Liver (tissue), 9 donors: Measurements from ENCODE around the gene FBXL13. TPM values are rescaled to one million over a fixed set of nuclear protein-coding genes. Genes with fewer than 3 reads are reported as not detected.

Source experiments
- DNase-seq: peaks from one replicate; pipeline ENCODE4 v3.0.0-alpha.2; 2017; ENCODE audit warnings: low spot score
- H3K27ac ChIP-seq, 2 donors: one replicate each; pipeline ENCODE4 v1.7.0; 2013; ENCODE audit warnings: inconsistent platforms in 2 of 2, low read length in 2 of 2, control low read depth in 1 of 2, low read depth in 1 of 2, mild to moderate bottlenecking in 1 of 2
- H3K27me3 ChIP-seq, 4 donors: one replicate each; pipeline versions ENCODE4 v1.6.1 to v1.7.0; 2013; ENCODE audit warnings: low read length in 3 of 4, inconsistent platforms in 1 of 4, mild to moderate bottlenecking in 1 of 4, moderate library complexity in 1 of 4; ENCODE audit not compliant: control insufficient read depth in 4 of 4, insufficient read depth in 4 of 4
- H3K36me3 ChIP-seq, 4 donors: one replicate each; pipeline versions ENCODE4 v1.6.1 to v1.7.0; 2013; ENCODE audit warnings: low read length in 3 of 4, mild to moderate bottlenecking in 3 of 4, low read depth in 1 of 4, moderate library complexity in 1 of 4; ENCODE audit not compliant: control insufficient read depth in 4 of 4, insufficient read depth in 3 of 4
- H3K4me1 ChIP-seq, 4 donors: one replicate each; pipeline versions ENCODE4 v1.6.1 to v1.7.0; 2013; ENCODE audit warnings: low read length in 3 of 4, mild to moderate bottlenecking in 3 of 4, moderate library complexity in 1 of 4; ENCODE audit not compliant: control insufficient read depth in 4 of 4, insufficient read depth in 4 of 4
- H3K4me3 ChIP-seq, 3 donors: one replicate each; pipeline versions ENCODE4 v1.6.1 to v1.7.0; 2013; ENCODE audit warnings: low read length in 3 of 3, control low read depth in 1 of 3, low read depth in 1 of 3, mild to moderate bottlenecking in 1 of 3
- H3K9ac ChIP-seq, 2 donors: one replicate each; pipeline ENCODE4 v1.7.0; 2013; ENCODE audit warnings: low read length in 2 of 2, mild to moderate bottlenecking in 2 of 2, moderate library complexity in 2 of 2, control low read depth in 1 of 2, low read depth in 1 of 2
- H3K9me3 ChIP-seq, 4 donors: one replicate each; pipeline versions ENCODE4 v1.6.1 to v1.7.0; 2013; ENCODE audit warnings: low read length in 3 of 4; ENCODE audit not compliant: control insufficient read depth in 4 of 4
- EGR1 ChIP-seq, 2 donors: IDR thresholded peaks; 2 replicates each; pipeline ENCODE4 v1.6.1; 2016 to 2018; ENCODE audit warnings: antibody characterized with exemption in 2 of 2, low read depth in 2 of 2
- FOXA1 ChIP-seq: IDR thresholded peaks from 2 replicates; pipeline ENCODE4 v1.6.1; 2016; ENCODE audit warnings: antibody characterized with exemption
- GABPA ChIP-seq, 2 donors: IDR thresholded peaks in 1 of 2; conservative IDR thresholded peaks in 1 of 2; 2 replicates each; pipeline ENCODE4 v1.6.1; 2016; ENCODE audit warnings: antibody characterized with exemption in 2 of 2, mild to moderate bottlenecking in 1 of 2, moderate library complexity in 1 of 2
- HNF4A ChIP-seq, 2 donors: conservative IDR thresholded peaks; 2 replicates each; pipeline ENCODE4 v1.6.1; 2016; ENCODE audit warnings: antibody characterized with exemption in 2 of 2, mild to moderate bottlenecking in 2 of 2
- HNF4G ChIP-seq: IDR thresholded peaks from 2 replicates; pipeline ENCODE4 v1.6.1; 2016; ENCODE audit warnings: antibody characterized with exemption
- JUND ChIP-seq, 2 donors: IDR thresholded peaks; 2 replicates each; pipeline ENCODE4 v1.6.1; 2016; ENCODE audit warnings: antibody characterized with exemption in 2 of 2
- NR2F2 ChIP-seq: IDR thresholded peaks from 2 replicates; pipeline ENCODE4 v1.6.1; 2016; ENCODE audit warnings: antibody characterized with exemption
- RAD21 ChIP-seq, 2 donors: IDR thresholded peaks; 2 replicates each; pipeline ENCODE4 v1.6.1; 2016; ENCODE audit warnings: antibody characterized with exemption in 2 of 2, mild to moderate bottlenecking in 2 of 2
- RXRA ChIP-seq, 2 donors: IDR thresholded peaks; 2 replicates each; pipeline ENCODE4 v1.6.1; 2017 to 2018; ENCODE audit warnings: antibody characterized with exemption in 2 of 2, mild to moderate bottlenecking in 1 of 2
- SP1 ChIP-seq: IDR thresholded peaks from 2 replicates; pipeline ENCODE4 v1.6.1; 2018; ENCODE audit warnings: antibody characterized with exemption, mild to moderate bottlenecking
- TAF1 ChIP-seq: conservative IDR thresholded peaks from 2 replicates; pipeline ENCODE4 v1.6.1; 2016; ENCODE audit warnings: antibody characterized with exemption, mild to moderate bottlenecking
- YY1 ChIP-seq: IDR thresholded peaks from 2 replicates; pipeline ENCODE4 v1.6.1; 2016; ENCODE audit warnings: antibody characterized with exemption, mild to moderate bottlenecking
- ZBTB33 ChIP-seq: IDR thresholded peaks from 2 replicates; pipeline ENCODE4 v1.6.1; 2016; ENCODE audit warnings: antibody characterized with exemption
- WGBS: extraction: QIAGEN DNeasy Blood & Tissue Kit; methylation state at CpG from one replicate; pipeline ENCODE4 v1.1.7; 2013; 5-methylcytosine and 5-hydroxymethylcytosine counted together
- polyA plus RNA-seq, 2 donors: library from polyadenylated mRNA; stranded (reverse) in 1 of 2; unstranded in 1 of 2; fragments of 200-250 nt in 1 of 2; fragments of >200 nt in 1 of 2; fragmentation: Nextera tagmentation in 1 of 2; extraction: Ambion mirVana in 1 of 2; gene quantifications; one replicate each; pipeline versions ENCODE4 v1.2.1 to v1.2.3, GENCODE V29; 2013 to 2015
- total RNA-seq, 2 donors: library from RNA; depleted of rRNA; stranded (reverse); fragments of >200 nt; gene quantifications; one replicate each; pipeline ENCODE4 v1.2.3, GENCODE V29; 2014
- TF ChIP-seq, protein P1 (sequence below): IDR thresholded peaks from 2 replicates; pipeline ENCODE4 v1.6.1; 2016; ENCODE audit warnings: antibody characterized with exemption
- TF ChIP-seq, protein P2 (sequence below): IDR thresholded peaks from 2 replicates; pipeline ENCODE4 v1.6.1; 2016; ENCODE audit warnings: antibody characterized with exemption
- TF ChIP-seq, protein P3 (sequence below): fragments of 150-350 bp; IDR thresholded peaks from 2 replicates; pipeline ENCODE4 v1.5.1; 2017; ENCODE audit warnings: improper control_type of control experiment, low read depth, low read length; ENCODE audit not compliant: missing input control
- donor health status: healthy.
- donor health status: healthy.
- donor health status: healthy.
- donor health status: healthy.
- donor health status: healthy.

The FBXL13 gene
- total and polyA plus RNA-seq, 4 donors, result 0.03 to 0.75 (median 0.70) TPM; not detected in 1

DNA sequence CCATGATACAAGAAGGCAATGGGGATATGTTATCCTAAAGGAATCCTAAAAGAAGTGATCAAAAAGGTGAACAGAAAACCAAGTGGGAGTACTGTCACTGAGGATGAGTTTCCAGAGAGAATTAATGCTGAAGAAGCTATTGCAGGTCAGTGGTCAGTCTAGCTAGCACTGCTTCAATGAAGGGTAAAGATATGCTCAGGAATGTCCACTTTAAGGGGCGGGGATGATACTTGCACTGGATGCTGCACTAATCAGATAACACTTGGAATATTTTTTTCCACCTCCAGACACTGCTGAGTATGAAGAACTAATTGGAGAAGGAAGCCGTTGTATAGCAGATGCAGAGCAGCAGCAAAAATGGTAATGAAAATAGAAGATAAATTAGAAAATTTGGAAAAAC lies 86.5 kb downstream of the FBXL13 start:
- H3K27me3 ChIP-seq, result no peaks in the 10 kb centered on the region
- H3K4me3 ChIP-seq, result no peak overlapping the region
- WGBS, result 91% methylated on average over 2 of the region's 2 CpGs
- no peaks in the 10 kb centered on the region for H3K4me1 ChIP-seq
- no peaks in the 10 kb centered on the region for H3K36me3 ChIP-seq
- TF ChIP-seq JUND (IDR thresholded peaks at IDR 0.05) (no peak), GABPA (IDR thresholded peaks at IDR 0.05 in 1 of 2, conservative IDR thresholded peaks at IDR 0.05 in 1 of 2) (no peak), RXRA (IDR thresholded peaks at IDR 0.05) (no peak), ZBTB33 (no peak), FOXA1 (no peak), RAD21 (IDR thresholded peaks at IDR 0.05) (no peak), TAF1 (no peak), NR2F2 (no peak), HNF4G (no peak)
- TF ChIP-seq, protein P1, sequence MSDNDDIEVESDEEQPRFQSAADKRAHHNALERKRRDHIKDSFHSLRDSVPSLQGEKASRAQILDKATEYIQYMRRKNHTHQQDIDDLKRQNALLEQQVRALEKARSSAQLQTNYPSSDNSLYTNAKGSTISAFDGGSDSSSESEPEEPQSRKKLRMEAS, result no peak
- no peak overlapping the region for H3K27ac ChIP-seq
- DNase-seq, result no peak
- no peak overlapping the region for H3K9ac ChIP-seq
- no peaks in the 10 kb centered on the region for H3K9me3 ChIP-seq

- no peak for TF ChIP-seq EGR1 (IDR thresholded peaks at IDR 0.05; ENCODE audit: low read depth in 2 of 2)
- no peak for TF ChIP-seq YY1
- TF ChIP-seq ZBTB33, result no peak
- no peak for TF ChIP-seq RAD21 (IDR thresholded peaks at IDR 0.05)
- no peak for TF ChIP-seq JUND (IDR thresholded peaks at IDR 0.05)
- Histone ChIP-seq H3K9me3 (no peaks in the 10 kb centered on the region), H3K9ac (no peak overlapping the region), H3K27me3 (no peaks in the 10 kb centered on the region), H3K27ac (no peak overlapping the region), H3K36me3 (no peaks in the 10 kb centered on the region), H3K4me3 (no peak overlapping the region), H3K4me1 (no peaks in the 10 kb centered on the region)
- DNase-seq, result no peak
Measured at GRCh38 chr7:102985176-102985783, 89.3 kb downstream of the FBXL13 start.

DNA sequence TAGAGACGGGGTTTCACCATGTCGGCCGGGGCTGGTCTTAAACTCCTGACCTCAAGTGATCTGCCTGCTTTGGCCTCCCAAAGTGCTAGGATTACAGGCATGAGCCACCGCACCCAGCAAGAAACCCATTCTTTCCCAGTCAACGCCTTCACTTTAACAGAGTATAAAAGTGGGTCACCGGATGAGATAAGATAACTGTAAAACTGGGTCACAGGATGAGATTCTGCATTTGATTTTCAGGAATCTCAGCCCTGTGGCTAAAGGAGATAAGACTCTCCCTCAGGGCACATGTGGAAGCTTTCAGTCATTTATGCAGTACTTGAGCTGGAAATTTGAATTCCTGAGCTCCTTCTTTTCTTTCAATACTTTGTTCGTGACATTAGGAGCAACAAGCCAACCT lies 91.0 kb downstream of the FBXL13 start:
- no peaks in the 10 kb centered on the region for H3K36me3 ChIP-seq
- H3K9me3 ChIP-seq, result no peaks in the 10 kb centered on the region
- WGBS, result 81% methylated on average over 7 of the region's 7 CpGs
- H3K9ac ChIP-seq, result no peak overlapping the region
- DNase-seq, result no peak
- H3K4me1 ChIP-seq, result no peaks in the 10 kb centered on the region
- no peak overlapping the region for H3K4me3 ChIP-seq
- no peak overlapping the region for H3K27ac ChIP-seq
- H3K27me3 ChIP-seq, result no peaks in the 10 kb centered on the region
- TF ChIP-seq ZBTB33 (no peak), SP1 (no peak), EGR1 (IDR thresholded peaks at IDR 0.05; ENCODE audit: low read depth in 2 of 2) (no peak), JUND (IDR thresholded peaks at IDR 0.05) (no peak), RXRA (IDR thresholded peaks at IDR 0.05) (no peak), HNF4A (conservative IDR thresholded peaks at IDR 0.05) (no peak), HNF4G (no peak), TAF1 (no peak), GABPA (IDR thresholded peaks at IDR 0.05 in 1 of 2, conservative IDR thresholded peaks at IDR 0.05 in 1 of 2) (no peak), FOXA1 (no peak), NR2F2 (no peak), RAD21 (IDR thresholded peaks at IDR 0.05) (no peak)
- TF ChIP-seq, protein P2, sequence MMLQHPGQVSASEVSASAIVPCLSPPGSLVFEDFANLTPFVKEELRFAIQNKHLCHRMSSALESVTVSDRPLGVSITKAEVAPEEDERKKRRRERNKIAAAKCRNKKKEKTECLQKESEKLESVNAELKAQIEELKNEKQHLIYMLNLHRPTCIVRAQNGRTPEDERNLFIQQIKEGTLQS, result no peak
- TF ChIP-seq, protein P3, sequence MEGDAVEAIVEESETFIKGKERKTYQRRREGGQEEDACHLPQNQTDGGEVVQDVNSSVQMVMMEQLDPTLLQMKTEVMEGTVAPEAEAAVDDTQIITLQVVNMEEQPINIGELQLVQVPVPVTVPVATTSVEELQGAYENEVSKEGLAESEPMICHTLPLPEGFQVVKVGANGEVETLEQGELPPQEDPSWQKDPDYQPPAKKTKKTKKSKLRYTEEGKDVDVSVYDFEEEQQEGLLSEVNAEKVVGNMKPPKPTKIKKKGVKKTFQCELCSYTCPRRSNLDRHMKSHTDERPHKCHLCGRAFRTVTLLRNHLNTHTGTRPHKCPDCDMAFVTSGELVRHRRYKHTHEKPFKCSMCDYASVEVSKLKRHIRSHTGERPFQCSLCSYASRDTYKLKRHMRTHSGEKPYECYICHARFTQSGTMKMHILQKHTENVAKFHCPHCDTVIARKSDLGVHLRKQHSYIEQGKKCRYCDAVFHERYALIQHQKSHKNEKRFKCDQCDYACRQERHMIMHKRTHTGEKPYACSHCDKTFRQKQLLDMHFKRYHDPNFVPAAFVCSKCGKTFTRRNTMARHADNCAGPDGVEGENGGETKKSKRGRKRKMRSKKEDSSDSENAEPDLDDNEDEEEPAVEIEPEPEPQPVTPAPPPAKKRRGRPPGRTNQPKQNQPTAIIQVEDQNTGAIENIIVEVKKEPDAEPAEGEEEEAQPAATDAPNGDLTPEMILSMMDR, result no peak
